ENCODE results near the gene GOLGA2.

DNA sequence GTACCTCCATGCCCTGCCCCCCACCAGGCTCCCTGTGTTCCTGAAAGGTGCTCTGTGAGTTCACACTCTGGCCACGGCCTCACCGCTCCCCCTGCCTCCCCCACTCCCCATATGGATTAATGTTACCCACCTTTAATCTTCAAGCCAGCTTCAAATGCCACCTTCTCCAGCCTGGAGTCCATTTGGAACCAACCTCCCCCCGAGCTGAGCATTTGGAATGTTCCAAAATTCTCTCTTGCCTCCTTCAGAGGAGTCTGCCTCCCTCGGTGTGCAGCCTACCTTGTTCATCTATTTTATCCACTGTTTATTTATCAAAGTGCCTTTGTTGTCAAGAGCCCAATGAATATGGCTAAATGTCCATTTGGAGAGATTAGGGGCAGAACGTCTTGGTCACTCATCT, 4.3 kb downstream of the GOLGA2 start:
- no peak for TF ChIP-seq CTCF (IDR thresholded peaks at IDR 0.05)
- no peak for TF ChIP-seq EZH2 (IDR thresholded peaks at IDR 0.05; ENCODE audit: borderline replicate concordance, insufficient read depth, low read depth, low read length, poor library complexity, severe bottlenecking)
